Daoy (cell line): ENCODE results near the gene SPAG5. TPM values are rescaled to one million over a fixed set of nuclear protein-coding genes. Genes with fewer than 3 reads are reported as not detected.
A peak's percentile ranks its signal among the peaks of the same experiment; 100 is the strongest.

Experiments
- DNase-seq: peaks from one replicate; pipeline ENCODE4 v3.0.0-alpha.2; 2015; ENCODE audit warnings: low read depth
- total RNA-seq: library from RNA; depleted of rRNA; stranded (reverse); fragments of >200 nt; shearing (Covaris generic); gene quantifications from 2 replicates; pipeline ENCODE4 v1.2.3, GENCODE V29; 2014

The SPAG5 gene
- total RNA-seq, 1 experiment from 2014 or later: 134 TPM

DNA sequence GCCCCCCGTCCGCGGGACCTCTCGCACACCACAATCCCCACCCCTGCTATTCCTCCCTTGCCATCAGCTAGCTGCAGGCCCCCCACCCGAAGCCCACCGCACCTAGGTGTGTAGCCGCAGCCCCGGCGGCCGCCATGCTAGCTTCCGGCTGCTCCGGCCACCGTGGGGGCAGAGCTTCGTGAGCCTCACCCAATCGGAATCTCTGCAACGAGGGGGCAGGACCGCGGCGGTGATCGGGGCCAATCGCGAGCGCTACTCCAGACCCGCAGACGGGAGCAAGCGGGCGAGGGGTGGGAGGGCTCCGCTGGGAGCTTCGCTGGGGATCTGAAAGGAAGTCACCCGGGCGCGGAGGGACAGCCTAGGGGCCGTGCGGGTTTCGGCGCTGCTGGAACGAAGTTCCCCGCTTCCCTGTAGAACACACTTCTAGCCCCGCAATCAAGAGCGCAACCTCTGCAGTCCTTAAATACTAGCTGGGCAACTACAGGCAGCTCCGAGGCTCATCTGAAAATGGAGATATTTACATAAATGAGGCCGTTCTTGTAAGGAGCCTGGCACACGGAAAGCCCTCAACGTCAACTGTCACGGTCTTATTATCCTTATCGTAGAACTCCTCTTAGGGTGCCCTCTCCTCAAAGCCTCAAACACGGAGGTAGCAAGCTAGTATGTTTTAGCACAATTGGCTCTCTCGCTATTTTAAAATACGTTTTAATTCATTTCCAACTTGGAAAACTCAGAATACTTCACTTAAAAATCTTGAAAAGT is 27.3 kb downstream of the SPAG5 start, which contains the start of gene PIGS:
TSS of gene PIGS (minus strand) at position 164 of the 762 bp plus-strand sequence. CDS start at position 136, 28 bp downstream.
- DNase-seq: peak; percentile 97

DNA sequence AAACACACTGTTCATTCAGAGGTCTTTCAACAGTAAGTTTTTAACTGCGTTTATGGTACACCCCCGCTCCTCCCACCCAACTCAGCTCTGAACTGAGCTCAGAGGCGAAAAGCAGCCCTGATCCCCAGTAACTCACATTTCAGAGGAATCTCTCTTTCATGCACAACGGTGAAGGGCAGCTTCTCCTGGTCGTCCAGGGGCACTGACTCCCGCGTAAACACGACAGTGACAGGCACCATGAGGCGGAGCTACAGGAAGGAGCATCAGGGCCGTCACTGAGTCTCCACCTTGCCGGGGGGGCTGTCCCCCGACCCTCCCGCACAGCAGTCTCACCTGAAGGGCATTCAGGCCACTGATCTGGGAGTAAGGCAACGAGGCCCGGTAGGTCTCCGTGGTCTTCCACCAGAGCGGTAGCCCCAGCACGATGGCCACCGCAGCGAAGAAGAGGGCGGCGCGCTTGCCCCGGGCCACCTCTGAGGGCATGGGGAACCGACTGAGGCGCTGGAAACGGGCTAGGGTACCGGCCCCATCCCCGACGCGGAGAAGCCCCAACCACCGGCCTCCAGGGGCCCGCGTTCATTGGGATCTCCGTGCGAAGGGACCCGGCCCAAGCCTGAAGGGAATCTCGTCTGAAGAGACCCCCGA is 28.0 kb downstream of the SPAG5 start:
- peak; percentile 37 for DNase-seq

DNA sequence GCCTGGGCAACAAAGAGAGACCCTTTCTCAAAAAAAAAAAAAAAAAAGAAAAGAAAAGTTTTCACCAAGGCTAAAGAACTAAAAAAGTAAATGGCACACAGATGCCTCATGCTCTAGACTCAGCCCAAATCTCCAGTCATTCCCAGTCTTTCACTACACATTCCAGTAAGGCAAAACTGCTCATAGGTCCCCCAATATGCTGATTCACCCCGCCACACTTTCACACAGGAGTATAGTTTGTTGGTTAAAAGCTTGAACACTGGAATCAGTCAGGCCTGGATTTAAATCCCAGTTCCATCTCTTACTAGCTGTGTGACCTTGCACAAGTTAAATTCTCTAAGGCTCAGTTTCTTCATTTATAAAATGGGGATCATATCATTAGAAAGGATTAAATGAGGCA is 29.4 kb downstream of the SPAG5 start:
- no peak for DNase-seq

DNA sequence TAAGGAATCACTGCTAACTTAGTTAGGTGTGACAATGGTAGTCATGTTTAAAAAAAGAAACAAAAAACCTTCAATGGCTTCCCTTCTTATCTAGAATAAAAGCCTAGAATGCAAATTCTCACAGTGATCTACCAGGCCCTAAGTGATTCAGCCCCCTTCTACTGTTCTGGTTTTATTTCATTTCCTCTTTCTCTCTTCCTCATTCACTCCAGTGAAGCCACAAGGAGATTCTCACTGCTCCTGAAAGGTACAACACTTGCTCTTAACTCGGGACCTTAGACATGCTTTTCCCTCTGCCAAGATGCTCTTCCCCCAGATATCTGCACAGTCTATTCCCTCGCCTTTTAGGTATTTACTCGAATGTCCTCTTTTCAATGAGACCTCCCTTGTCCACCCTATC is 31.2 kb downstream of the SPAG5 start:
- no peak for DNase-seq

DNA sequence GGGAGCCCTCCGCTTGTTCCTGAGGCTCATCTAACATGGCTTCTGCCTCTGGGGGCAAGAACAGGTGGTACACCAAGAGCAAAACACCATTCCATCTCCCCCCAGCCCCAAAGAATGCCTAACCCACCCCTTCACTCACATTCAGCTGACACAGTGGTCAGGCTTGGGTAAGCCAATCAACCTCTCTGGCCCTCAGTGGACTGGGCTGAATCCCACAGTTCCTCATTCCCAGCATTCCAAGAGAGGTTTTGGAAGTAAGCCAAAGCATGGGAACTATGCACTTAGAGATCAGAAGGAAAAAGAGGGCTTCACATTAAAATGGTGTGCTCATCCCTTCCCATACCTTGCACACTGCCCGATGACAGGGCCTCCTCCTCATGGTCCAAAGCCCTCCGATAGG is 35.4 kb downstream of the SPAG5 start:
- DNase-seq: no peak

DNA sequence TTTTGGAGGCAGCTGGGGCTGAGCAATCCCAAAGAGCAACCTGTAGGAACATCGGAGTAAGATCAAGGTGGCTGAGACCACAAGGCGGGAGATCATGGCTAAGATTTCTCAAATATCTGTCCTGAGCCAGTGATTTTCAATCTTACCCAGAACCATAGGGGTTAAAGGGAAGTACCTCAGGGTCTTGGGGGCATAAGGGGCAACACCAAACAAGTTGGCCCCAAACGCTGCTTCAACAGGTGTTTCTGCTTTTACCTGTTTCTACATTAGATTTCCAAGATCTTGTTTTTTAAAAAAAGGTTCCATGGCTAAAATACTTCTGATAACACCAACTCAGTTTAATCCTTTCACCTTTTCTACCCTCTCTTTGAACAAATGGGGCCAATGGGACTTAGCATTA is 43.8 kb downstream of the SPAG5 start:
- no peak for DNase-seq

DNA sequence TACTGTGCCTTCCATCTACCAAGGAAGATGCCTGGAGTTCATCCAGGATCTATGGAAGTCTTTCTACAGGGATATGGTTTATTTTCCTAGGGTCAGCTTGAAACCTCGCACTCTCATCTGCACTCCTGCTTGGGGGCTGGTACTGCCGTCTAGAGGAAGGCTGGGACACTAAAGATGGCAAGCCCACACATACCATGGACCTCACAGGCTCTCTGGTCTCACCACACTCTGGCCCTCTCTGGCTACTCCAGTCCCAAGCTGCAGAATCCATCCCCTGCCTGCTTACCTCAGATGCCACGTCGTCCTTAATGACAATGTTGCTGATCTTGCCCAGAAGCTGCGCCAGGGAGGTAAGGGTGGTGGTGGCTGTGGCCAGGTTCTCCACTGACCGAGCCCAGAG is 44.3 kb downstream of the SPAG5 start:
- DNase-seq: no peak

DNA sequence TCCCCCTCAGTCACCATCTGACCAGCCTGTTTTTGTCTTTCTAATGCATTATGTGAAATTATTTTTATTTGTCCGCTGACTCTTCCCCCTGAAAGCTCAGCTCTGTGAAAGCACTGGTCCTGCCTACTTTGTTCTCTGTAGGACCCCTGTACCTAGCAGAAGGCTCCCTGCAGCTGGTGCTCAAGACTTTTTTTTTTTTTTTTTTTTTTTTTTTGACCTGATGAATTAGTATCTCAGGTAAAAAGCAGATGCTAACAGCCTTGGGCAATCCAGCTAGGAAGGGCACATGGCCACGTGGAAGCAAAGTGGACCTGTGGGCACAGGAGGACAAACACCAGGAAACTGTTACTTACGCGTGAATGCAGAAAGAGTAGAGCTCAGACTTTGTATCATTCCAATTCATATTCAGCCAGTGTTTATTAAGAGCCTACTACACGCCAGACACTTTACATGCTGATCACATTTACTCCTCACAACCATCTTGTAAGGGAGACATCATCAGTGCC is 45.8 kb downstream of the SPAG5 start:
- DNase-seq: no peak

DNA sequence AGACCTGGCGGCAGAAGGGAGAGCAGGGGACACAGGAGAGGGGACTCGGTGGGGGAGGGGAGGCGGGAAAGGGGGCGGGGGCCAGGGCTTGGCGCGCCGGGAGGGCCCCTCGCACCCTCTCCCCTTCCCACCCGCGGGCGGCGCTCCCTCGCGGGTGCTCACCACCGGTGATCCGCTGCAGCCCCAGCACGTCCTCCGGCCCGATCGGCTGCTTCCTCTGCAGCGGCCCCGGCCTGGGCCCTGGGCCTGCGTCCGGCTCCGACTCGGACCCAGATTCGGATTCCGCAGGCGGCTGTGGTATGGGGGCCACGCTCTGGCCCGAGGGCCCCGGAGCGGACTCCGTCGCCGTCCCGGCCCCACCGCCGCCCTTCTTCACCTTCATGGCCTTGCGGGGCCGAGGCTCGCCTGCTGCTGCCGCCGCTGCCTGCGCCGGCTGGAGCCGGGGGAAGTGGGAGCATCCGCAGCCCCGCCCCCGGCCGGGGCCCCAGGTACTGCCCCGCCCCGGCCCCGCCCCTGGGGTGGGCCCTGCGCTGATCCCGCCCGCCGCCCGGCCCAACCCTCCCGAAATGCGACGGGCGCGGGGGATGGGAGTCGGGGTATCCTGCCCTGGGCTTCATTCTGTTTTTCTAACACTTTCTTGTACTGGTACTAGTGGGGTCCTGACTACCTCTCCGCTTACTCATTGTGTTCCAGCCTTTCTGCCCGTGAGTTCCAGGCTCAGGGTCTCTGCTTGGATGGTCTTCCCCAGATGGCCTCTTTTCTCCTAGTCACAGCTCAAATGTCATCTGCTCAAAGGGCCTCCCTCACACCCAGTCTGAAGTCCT is 46.4 kb downstream of the SPAG5 start, which contains the start of gene UNC119:
TSS of gene UNC119 (minus strand) at position 449 of the 824 bp plus-strand sequence. CDS start at position 382, 67 bp downstream.
- peak; percentile 80 for DNase-seq

DNA sequence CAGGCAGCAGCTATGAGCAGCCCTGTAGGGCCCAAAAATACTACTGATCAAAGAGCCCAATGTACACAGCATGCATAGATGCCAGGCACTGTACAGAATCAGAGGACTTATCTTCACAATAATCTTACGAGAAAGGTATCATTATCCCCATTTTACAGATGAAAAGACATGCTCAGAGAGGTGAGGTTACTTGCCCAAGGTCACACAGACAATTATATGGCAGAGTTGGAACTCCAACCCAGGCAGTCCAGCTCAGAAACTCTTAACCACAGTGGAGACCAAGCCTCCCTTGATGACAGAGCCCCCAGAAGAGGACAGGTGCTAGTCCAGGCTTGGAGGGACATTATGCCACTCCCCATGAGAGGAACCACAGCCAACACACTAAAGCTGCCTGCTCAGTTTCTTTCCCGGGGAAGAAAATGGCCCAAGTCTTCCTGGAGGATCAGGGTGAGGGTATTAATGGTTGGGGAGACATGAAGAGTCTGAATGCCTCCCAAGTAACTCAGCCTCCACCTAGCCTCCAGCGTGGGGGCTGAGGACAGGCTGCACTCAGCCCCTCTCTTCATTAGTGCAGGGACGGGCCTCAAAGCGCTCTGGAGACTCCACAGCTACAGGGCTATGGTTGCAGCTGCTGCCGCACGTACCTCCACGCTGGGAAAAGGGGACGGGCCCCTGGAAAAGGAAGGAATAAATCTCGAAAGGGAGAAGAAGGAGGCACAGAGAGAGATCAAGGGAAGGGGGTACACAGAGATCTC is 47.2 kb downstream of the SPAG5 start:
- no peak for DNase-seq

DNA sequence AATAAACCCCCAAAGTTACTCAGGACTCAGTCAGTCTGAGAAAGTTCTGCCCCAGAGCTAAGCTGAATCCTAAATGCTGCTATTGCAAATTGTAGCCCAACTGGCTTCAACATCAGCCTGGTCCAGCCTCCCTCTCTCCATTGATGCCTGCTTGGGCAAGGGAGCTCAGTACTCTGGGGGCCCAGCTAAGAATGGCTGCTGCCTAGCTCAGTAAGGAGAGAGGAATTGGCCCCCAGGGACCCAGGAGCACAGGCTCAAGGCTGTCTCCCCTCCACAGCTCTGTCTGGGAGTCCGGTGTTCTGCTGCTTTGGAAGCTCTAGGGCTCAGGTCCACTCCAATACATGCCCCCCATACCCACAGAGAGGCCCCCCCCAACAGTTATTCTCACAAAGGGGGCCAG is 48.0 kb downstream of the SPAG5 start:
- no peak for DNase-seq

DNA sequence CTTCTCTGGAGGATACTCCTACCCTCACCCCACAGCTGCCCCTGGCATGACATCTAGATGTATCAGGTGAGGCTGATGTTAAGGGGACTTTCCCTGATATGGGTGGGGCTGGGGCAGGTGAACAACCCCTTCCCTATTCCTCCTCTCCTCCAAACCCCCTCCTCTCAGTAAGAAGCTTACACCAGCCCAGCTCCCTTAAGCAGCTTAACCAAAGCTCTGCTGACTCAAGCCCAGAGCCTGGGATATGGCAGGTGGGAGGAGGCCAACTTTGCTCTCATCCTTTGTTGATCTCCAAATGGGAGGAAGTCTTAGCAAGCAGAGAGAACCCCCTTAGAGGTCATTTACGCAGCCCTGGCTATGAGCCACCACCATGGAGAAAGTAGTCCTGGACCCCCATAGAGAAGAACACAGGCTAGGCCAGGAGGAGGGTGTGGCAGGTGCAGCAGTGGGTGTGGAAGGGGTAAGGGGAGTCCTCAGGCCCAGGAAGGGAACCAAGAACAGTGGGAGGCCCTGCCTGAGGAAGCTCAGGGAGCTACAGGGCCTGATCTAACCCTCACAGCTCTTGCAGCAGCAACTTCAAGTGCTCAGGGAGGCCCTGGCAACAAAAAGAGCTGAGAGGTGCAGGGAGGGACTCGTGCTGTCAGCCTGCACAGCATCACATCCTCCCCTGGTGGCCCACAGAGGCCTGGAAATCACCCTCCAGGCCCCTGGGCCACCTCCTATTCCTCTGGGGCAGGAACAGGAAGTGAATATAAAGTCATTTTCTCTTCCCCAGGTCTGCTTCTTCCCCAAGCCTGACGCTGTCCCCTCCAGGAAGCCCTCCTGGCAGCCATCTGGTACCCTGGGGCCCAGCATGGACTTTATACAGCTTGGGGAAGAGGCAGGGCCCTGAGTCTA is 49.3 kb downstream of the SPAG5 start:
- no peak for DNase-seq

DNA sequence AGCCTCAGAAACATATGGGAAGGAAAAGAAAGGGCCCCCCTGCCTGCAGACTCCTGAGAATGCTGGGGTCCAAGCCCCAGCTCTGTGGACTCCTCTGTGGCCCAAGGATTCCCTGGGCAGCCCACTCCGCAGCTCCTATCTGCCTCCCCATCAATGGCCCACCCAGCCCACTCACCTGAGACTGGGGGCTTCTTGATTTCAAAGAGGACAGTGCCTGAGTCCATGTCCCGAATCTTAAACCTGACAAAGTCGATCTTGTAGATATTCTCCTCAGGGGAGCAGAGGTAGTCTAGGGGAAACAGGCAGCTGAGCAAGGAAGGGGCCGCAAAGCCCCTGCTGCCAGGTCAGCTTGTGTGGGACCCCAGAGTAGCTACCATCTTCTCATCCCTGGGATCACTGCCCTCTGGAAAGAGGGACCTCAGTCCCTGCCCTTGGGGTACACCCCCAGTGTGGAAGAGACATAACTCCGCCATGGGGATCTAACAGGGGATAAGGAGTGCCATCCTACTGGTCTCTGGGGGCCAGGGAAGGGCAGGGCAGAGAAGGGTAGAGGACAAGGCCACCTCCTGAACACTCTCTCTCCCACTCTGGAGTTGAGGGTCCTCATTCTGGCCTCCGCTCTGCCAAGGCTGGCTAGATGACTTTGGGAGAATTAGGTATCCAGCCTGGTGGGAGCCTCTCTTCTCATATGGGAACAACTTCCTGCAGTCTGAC is 50.3 kb downstream of the SPAG5 start:
- no peak for DNase-seq

DNA sequence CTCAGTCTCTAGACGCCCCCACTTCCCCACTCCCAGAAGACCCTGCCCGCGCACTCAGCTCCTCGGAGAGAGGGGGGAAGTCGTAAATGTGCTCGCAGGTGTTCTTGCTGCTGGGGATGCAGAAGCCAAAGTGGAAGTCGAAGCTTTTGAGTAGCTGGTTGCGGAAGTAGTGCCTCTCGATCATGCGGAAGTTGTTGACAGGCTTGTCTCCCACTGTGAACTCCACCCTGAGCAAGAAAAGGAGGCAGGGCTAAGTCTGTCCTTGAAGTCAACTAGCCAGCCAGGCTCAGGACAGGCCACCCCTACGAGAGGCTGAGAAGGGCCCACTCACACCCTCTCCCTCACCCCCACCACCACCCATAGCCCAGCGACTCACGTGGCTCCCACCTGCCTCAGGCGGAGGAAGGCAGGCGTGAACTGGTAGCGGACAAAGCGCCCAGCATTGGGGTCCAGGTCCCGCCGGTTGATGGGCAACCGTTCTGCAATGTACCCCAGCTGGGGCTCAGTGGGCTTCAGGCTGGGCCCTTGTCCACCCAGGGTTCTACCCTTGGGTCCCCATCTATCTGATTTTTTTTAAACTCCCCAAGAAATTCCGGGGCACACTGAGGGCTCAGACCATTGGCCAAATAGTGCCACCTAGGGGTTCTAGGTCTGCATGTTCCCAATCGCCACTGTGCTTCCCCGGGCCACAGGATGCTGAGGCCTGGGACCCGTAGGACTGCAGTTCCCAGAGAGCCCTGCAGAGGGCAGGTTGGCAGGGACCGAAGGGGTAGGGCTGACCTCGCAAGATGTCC is 51.0 kb downstream of the SPAG5 start:
- DNase-seq: peak; percentile 80

DNA sequence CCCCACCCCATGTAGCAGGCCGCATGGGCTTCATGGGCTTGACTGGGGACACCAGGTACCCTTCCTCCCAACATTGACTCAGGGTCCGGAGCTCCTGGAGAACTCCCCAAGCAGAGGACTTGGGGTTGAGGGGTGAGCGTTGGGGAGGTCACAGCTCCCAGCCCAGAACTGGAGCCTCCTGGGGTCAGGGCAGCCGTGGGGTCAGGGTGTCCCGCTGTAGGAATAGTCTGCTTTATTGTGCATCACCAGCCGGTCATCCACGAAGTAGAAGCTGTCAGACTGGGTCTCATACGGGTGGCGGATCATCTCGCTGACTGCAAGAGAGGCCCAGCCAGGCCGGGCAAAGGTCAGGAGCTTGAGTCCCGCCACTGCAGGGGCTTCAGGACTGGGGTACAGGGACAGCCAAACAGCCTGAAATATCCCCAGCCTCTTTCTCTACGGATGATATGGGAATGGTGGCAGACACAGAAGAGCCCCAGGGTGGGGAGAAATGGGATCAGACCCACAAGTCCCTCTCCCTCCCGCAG is 51.7 kb downstream of the SPAG5 start:
- DNase-seq: no peak

DNA sequence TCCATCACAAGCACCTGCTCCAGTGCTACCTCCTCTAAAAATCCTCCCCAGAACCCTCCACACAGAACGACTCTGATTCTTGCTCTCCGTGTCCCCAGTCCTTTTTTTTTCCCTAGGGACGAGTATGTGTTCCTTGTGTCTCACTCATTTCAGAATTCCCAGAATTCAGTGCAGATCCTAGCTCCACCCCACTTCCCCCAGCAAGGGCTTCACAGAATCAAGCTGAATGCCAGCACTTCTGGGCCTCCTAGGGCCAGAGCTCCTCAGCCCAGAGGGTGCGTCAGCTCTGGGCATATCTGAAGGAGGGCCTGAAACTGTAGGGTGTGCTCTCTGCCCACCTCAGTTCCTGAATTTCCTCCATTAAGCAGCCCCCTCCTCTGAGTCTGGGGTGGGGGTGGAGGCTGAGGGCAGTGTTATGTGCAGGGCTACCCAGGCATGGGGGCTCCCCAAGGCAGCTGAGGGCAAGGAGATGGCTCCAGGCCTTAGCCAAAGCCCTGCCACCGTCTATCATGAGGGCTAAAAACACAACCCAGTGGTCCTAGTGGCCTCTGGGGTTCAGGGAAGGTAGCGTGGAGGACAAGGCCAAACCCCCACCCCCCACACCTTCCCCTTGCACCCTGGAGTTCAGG is 52.9 kb downstream of the SPAG5 start:
- no peak for DNase-seq

DNA sequence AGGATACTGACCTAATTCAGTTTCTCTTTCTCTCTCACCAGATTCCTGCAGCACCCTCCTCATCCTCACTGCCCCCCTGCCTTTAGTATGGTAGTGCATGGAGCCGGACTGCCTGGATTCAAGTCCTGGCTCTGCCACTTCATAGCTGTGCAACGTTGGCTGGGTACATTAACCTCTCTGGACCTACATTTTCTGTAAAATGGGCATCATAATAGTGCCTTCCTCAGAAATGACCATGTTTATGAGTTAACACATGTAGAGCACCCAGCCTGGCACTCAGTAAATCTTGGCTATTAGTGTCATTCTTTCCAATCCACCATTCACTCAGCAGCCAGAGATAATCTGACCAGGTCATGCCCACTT is 53.7 kb downstream of the SPAG5 start:
- DNase-seq: no peak
